EL (cell line): Measurements from ENCODE around the gene SENP1.
A peak's percentile ranks its signal among the peaks of the same experiment; 100 is the strongest.

Experiments
- DNase-seq: peaks from one replicate; pipeline ENCODE4 v3.0.0-alpha.2; 2016

The SENP1 gene

DNA sequence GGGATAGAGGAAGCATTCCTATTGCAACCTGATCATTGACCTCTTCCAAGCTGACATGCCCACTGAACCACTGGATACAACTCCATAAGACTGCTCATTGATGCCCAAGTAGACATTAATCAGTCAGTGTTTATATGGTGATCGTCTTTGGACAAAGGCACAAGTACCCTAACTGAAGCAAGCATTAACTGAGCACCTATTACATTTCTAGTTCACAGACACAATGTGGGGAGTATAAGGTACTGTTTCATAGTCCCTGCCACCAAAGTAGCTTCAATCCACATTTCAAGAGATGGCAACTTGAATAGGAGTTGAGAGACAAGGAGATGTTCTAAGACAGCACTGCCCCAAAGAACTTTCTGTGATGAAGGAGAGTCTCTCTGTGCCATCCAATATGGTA, 90.8 kb downstream of the SENP1 start:
- DNase-seq: no peak

DNA sequence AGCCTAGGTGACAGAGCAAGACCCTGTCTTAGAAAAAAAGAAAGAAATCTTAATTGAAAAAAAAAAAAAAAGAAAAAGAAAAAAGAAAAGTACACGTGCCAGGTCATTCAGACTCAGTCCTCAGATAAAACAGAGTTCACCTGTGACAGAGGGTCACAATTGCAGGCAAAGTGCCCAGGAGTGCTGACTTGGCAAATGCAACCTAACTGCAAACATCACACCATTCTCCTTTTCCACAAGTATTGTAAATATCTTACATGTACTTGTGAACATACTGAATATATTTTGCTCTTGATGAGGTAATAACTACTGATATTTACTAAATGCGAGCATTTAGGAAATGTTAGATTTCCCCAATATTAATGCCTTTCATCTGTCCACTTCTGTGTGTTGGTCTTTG, 92.6 kb downstream of the SENP1 start:
- DNase-seq: no peak

DNA sequence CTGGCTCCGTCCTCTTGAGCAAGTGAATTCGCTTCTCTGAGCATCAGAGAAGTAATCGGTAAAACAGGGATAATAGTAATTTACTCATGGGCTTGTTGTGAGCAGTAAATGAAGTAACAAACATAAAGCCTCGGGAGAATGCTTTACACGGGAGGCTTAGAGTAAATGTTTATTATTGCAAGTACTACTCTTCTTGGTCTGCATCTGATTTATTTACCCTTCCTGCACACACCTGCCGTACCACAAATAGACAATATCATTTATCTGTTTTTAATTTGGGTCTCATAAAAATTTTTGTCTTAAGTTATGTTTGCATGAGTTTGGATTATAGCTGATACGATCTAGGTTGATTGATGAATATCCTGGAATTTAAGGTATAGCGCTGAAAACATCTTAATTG, 93.8 kb downstream of the SENP1 start:
- DNase-seq: no peak

DNA sequence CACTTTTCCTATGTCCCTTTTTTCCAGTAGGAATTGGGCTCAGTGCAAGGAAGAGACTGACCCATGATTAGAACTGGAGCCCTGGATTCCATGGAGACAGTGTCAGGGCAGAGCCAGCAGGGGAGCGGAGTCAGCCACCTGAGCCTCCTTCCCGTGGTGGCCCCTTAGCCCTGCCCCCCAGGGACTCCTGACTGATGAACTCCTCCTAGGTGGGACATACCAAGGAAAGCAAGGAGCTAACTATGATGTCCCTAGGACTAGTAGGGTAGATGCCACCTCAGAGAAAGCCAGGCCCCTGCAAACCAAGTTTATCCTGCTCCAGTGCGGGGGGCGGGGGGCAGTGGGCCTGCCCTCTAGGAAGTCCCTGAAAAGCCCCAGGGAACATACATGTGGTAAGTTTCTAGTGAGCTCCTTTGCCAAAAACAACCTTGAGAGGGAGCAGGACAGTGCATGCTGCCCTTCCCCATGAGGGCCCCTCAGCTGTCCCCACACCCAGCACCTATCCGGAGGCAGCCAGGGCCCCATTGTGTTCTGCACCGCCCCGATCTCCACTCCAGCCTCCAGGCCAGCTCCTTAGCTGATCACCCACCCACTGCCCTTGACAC, 95.4 kb downstream of the SENP1 start:
- DNase-seq: no peak

DNA sequence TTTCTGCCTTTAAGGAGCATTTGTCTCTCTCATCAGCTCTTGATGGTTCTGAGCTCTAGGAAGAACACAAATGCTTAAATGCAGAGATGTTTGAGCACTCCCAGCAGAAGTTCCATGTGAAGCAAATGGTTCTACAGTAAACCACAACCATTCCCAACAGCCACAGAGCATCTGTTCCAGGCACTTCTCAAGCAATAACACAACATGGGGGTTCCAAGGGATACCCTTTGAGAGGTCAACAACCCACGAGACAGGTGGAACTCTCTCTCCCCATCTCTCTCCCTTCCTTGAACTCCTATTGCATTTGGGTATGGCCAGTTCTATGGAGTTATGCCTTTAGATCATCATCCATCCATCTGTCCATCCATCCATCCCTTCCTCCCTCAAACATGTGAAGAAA, 96.4 kb downstream of the SENP1 start:
- no peak for DNase-seq

DNA sequence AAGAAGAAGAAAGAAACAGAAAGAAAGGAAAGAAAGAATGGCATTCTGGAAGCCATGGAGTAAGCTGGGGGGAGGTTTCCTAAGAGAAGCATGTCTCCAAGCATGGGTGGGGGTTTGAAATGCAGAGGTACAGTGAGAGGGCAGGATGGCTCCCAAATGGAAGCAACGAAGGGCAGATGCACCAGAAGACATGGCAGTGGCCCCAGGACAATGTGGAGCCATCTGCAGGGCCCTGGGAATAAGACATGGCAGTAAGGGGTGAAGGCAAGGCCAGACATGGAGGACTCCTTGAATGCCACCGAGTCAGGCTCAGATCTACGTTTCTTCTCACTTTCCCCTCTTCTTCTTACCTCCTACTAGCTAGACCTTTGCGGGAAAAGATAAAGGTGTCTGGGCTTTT, 96.9 kb downstream of the SENP1 start:
- no peak for DNase-seq

DNA sequence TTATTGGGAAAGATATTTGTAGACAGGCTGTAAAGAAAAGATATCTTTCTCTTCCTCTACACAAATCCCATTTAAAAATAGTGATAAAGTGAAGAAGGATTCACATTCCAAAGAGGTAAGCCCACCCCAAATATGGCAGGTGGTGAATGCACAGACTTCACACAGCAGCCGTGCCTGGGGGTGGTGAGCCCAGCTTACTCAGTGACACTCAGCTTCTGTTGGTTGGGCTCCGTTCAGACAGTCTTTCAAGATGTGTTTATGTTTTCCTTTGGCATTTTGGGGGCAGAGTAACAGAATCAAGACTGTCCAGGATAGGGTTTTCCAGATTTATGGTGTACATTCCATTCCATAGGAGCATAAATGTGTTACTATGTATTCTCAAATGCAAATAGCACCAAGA, 97.5 kb downstream of the SENP1 start:
- no peak for DNase-seq

DNA sequence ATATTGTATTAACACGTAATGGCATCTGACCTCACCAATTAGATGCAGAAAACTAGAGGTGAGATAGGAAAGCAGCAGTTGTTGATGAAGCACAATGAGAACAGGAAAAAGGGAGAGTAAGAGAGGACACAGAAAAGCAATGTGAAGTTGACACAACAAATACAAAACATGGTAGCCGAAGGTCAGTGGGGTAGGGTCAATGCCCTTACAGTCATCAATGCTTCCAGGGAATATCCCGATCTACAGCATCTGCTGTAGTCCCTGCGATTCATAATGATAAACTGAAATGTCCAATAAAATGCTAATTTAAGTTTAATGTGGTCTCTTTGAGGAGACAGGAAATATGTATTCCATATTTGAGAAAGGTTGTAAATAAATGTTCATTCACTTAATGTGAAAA, 98.7 kb downstream of the SENP1 start:
- DNase-seq: no peak

DNA sequence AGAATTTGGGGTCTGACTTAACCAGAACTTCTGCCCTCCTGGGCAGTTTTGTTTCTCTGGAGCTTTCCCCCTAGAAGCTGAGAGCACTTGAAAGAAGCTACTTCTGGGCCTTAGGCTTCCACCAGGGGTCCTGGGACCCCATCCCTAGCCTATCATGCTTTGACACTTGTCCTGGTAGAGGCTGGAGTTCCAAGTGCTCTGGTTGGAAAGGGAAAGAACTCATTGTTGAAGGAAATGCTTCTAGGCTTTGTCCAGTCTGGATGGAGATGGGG, 100.2 kb downstream of the SENP1 start:
- no peak for DNase-seq

DNA sequence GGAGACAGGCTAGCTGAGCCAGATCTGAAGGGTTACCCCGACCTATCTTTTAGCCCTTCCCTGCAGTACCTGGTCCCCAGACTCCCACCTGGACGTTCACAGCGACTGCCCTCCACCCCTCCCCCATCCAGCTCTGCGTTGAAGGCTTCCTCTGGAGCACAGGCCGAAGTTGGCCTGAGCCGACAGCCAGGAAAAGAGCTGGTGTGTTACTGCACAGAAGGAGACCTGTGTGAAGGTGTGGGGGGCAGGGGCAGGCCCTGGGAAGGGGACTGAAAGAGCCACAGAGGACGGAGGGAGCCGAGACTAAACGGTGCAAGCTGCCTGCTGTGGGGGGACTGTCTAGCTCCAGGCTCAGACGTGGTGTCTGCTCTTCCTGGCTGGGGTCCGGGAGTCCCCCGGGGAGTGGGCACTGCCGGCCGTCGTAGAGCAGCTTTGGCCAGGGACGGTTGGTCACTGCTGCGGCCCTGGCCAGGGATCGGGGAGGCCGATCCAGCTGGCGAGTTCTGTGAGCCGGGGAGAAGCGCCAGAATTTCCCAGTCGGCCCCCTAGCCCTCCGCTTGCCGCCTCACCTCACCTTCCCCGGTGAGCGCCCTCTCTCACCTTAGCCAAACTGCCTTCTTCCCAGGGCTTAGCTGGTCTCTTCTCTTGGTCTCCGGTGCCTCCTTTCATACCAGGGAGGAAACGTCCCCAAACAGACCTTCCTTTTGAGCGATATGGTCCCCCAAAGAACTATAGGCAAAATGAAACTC, 100.7 kb downstream of the SENP1 start:
- no peak for DNase-seq

DNA sequence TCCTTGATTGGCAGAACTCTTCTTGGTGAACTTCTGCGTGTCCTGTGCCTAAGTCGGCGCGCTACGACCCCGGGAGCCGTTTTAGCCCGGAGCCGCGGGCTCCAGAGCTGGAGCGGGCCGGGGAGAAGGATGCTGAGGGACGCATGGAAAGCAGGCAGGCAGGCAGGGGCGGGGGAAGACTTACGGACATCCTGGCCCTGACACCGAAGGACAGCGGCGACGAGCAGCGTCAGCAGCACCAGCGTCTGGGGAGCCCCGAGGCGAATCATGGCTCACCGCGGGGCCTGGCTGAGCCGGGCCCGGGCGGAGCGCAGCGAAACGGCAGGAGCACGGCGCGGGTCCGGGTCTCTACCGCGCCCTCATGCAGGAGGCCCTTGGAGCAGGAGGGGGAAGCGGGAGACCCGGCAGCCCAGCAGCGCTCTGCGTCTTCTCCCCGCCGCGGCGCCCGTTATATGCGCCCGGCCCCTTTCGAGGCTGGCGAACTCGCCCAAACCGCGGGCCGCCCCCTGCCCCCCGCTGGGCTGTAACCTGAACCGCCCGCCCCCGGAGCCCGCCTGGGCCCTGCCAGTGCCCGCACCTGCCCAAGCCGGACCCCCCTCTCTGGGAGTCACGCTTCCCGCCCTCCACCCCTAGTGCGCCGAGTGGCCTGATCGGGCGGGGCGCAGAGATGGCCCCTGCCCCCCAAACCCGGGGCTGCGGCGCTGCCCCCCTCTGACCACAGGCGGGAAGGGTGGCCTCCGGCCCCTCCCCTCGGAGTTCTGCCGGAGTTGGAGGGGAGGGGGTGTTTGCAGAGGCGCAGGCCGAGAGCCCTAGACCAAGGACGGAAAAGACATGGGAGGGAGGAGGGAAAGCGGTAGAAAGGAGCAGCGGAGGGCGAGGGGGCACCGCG, 101.6 kb downstream of the SENP1 start, which contains the start of gene COL2A1:
Gene COL2A1, minus strand, starts transcription at position 424 of the 889 bp plus-strand sequence. Its CDS starts 155 bp downstream, at position 269.
- peak; percentile 44 for DNase-seq

DNA sequence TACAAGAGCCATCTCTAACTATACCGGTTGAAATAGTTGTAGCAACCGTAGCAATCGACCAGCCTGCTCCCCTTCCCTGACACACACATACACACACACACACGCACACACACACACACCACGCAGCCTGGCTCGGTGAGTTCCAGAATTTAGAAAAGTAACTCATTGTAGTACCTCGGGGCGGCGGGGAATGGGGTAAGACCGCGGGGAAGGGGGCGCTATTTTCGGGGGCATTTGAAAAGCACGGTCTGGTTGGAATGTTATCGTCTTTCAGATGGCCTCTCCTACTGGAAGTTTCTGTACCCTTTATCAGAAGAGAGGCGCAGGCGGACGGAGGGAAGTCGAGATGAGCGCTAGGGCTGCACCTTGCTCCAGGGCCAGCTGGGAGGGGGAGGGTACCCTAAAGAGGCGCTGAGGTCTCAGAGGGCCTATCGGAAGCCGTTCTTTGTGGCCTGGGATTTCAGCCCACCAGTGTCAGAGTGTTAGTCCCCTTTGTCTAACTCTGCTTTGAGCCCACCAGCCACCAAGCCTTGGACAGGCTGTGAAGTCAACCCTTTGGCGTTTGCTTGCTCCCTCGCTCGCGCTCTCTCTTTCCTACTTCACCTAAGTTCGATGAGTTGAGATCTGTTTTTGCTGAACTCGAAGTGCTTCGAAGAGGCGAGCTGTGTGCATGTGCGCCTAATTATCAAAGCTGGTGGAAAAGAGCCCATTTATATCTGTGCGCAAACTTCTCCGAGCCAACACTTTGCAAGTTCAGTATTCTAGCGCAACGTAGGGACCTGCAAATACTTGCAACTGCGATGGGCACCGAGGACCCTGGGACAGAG, 102.4 kb downstream of the SENP1 start:
- DNase-seq: peak; percentile 8

DNA sequence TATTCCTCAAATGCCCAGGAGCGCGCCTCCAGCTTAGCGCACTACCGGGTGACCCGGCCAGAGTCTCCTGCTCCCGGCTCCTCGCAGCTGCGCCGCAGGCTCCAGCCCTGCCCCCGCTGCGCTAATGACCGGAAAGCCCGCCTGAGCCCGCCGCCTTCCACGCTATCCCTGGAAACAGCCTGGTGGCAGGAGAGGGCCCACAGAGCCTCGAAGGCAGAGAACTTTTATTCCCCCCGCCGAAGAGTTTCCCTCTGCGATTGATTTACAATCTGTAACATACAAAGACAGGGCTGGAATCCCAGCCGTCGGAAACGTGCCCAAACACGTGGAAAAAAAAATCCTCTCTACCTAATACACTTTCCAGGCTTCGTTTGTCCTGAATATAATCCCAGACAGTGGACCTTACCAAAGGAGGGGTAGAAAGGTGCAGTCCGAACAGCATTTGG, 103.1 kb downstream of the SENP1 start:
- DNase-seq: peak; percentile 39

DNA sequence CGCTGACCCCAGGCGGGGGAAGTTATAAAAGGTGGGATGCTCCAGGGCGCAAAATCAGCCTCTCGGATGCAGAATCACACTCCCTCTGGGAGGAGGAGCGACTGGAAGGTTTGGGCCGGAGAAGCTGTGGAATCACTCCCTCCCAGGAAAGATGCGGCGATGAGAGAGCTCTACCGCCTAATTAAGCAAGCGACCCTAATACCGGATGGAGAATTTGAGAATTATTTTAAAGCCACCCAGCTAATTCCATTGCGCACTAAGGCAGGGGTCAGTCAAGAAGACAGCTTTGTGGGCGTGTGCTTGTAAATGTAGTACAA, 103.5 kb downstream of the SENP1 start:
- DNase-seq: no peak

DNA sequence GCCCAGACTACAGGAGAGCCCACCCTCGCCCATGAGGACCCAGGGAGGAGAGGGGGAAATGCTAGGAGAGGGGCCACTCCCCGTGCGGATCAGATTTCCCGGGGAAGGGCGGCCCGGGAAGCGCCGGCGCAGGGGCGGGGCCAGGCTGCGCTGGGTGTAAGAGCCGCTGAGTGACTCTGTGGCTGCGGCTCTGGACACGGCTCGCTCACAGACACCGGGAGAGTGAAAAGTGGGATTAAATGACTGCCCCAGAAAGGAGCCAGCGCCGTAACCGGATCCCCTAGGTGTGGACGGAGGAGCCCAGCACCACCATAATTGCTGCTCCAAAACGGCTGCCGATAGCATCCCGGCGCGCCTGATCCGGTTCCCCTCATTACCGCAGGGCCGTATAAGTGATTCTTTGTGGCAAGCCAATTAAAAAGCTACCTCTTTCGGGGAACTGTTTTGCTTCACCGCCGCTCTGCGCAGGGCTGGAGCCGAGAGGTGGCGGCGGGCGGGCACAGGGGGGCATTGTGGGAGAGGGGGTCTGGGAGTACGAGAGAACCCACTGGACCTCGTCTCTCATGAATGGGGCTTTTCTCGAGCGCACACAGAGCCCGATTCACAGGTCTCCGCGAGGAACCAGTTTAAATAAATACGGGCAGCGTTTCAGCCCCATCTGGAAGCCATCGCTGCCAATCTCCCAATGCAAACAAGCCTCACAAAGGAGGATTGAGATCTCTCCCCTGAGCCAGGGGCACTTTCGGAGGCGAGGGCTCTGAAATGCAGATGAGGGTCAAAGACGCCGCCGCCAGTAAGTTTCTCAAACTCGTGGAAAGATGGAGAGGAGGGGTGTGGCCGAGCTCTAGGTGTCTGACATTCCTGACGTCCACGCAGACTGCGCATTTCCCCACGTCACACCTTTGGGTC, 104.1 kb downstream of the SENP1 start:
- DNase-seq: peak; percentile 47

DNA sequence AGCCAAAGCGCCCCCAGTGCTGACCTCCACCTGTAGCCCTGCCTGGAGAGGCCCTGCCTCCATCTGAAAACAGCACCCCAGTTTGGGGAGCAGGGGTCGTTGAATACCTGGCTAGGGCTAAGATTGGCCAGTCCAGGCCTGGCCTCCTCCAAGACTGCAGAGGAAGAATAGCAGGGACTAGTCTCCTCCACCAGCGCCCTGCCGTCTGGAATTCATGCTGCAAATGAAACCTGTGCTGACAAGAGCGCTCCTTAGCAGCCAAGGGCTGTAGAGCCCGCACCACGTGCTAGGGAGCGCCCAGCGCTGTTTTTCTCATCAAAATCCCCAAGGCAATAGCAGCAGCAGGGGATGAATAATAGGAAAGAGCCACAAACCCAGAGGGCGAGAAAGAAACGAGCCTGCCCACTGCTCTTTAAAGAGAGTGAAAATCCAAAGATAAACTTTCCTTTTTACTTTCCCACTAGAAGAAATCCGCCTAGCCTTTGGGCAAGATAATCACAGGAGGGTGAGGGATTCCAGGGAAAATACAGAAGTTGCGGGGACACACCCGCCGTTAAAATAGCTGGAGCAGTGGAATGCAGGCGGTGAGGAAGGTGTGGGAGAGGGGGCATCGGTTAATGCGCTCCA, 104.9 kb downstream of the SENP1 start:
- peak; percentile 61 for DNase-seq

DNA sequence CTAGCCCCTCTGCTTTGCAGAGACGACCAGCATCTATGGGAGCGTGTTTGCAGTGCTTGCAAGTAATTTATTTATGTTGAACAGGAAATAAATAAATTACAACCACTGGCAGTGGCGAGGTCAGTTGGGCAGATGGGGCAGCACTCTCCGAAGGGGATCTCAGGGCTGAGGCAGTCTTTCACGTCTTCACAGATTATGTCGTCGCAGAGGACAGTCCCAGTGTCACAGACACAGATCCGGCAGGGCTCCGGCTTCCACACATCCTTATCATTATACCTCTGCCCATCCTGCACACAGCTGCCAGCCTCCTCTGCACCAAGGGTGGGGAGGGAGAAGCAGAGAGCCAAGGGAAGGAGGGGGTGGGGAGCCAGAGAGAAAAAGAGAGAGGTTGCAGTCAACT, 106.1 kb downstream of the SENP1 start:
- DNase-seq: no peak

DNA sequence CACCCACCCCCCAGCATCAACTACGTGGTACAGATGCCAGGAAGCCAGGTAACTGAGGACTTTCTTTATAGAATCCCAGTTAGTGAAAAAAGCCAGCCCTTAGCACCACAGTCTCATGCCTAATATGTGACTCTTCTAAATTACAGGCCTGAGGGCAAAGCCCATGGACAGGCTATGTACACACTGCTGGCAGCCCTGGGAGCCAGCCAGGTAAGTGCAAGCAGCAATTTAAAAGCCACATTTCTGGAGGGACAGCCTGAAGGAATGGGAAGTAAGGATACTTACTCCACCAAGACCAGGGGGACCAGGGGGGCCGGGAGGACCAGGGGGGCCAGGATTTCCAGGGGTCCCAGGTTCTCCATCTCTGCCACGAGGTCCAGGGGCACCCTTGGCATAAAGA, 108.6 kb downstream of the SENP1 start:
- DNase-seq: no peak

DNA sequence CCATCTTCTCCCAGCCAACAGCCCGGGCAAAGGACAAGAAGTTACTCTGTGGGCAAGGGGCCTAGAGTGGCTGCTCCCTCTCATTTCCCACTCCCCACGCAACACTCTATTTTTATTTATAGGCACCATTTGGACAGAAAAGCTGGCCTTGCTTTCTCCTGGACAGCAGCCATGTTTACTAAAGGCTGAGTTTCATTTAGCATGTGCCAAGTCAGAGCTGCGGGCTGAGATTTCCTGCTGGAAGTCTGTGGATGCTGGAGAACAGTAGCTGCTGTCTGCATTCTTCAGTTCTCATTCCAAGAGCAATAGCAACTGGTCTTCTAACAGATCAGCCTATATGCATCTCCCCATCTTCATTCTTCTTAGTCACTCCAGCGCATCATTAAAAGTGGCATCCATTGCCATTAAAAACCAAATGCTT, 109.9 kb downstream of the SENP1 start:
- peak; percentile 25 for DNase-seq

DNA sequence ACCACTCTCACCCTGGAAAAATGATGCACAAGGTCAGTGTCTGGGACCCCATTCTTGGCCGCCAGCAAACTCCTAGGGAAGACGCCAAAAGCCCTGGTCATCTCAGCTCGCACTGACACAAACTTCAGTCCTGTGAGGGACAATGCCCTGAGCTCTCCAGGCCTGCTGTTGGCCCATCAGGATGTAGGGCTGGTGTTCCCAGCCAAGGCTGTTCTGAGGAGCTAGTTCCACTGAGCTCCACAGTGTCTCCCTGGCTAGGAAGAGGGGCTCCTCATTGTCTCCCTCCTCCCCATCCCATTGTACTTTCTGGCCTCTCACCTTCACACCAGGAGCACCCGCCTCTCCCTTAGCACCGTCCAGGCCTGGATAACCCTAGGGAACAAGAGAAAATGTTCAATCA, 112.4 kb downstream of the SENP1 start:
- DNase-seq: no peak
